Testis (tissue), 3 donors: ENCODE measurements around the gene FMNL2. TPM values are rescaled to one million over a fixed set of nuclear protein-coding genes. Genes with fewer than 3 reads are reported as not detected.

Experiments
- DNase-seq: peaks from one replicate; pipeline ENCODE4 v3.0.0-alpha.2; 2019
- H3K27ac ChIP-seq, 2 donors: fragments of 200-600 bp; sonication (generic); one replicate each; pipeline ENCODE4 v1.5.1; 2019
- H3K27me3 ChIP-seq: fragments of 200-600 bp; sonication (generic); one replicate; pipeline ENCODE4 v1.5.1; 2019
- H3K36me3 ChIP-seq: fragments of 200-600 bp; sonication (generic); one replicate; pipeline ENCODE4 v1.5.1; 2017; ENCODE audit warnings: low read depth; ENCODE audit errors: missing control alignments
- H3K4me1 ChIP-seq: fragments of 200-600 bp; sonication (generic); one replicate; pipeline ENCODE4 v1.5.1; 2019
- H3K4me3 ChIP-seq, 2 donors: fragments of 200-600 bp; sonication (generic); one replicate each; pipeline ENCODE4 v1.5.1; 2017 to 2019
- H3K9me3 ChIP-seq: fragments of 200-600 bp; sonication (generic); one replicate; pipeline ENCODE4 v1.5.1; 2017
- POLR2A ChIP-seq: fragments of 450-650 bp; IDR thresholded peaks from one replicate; pipeline ENCODE4 v1.6.1; 2017; ENCODE audit warnings: antibody characterized with exemption, mild to moderate bottlenecking, moderate library complexity
- WGBS, 2 donors: methylation state at CpG; one replicate each; pipeline ENCODE4 v1.1.5; 2018; 5-methylcytosine and 5-hydroxymethylcytosine counted together
- intact Hi-C: fragments of 100-400 bp; cut with DNase I; formaldehyde crosslinking; loops from one replicate; pipeline ENCODE4 v1.15.1; 2023; ENCODE audit warnings: low total_unique reads
- polyA plus RNA-seq: library from polyadenylated mRNA; stranded (reverse); fragments of 350-450 nt; fragmentation: Illumina TruSeq; extraction: RNeasy Lipid Tissue Mini Kit (QIAGEN cat#74804); gene quantifications from one replicate; pipeline ENCODE4 v1.2.3, GENCODE V29; 2014; ENCODE audit warnings: low read depth, low replicate concordance; ENCODE audit not compliant: insufficient read depth
- total RNA-seq, 2 donors: library from RNA; depleted of rRNA; stranded (reverse); fragments of >200 nt; gene quantifications; one replicate each; pipeline ENCODE4 v1.2.3, GENCODE V29; 2016
- TF ChIP-seq, protein P1 (sequence below), 3 experiments: fragments of 450-650 bp in 2 of 3; fragments of 200-600 bp in 1 of 3; sonication (generic) in 1 of 3; IDR thresholded peaks; one replicate each; pipeline ENCODE4 v1.5.1; 2016 to 2019; ENCODE audit warnings: antibody characterized with exemption in 3 of 3, mild to moderate bottlenecking in 2 of 3, moderate library complexity in 1 of 3

The FMNL2 gene
- total and polyA plus RNA-seq, 3 donors from 2014 or later: 15.4 to 19.8 (median 16.8) TPM

DNA sequence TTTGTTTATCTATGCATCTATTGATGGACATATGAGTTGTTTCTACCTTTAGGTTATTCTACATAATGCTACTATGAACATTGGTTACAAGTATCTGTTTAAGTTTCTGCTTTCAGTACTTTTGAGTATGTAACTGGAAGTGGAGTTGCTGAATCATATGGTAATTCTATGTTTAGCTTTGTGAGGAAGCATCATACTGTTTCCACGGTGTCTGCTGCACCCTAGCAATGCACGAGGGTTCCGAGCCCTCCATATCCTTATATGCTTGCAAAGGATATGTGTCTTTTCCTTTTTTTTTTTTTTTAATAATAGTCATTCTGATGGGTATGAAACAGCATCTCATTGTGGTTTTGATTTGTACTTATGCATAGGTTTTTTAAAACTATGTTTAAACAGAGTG lies 83.7 kb downstream of the FMNL2 start:
- Histone ChIP-seq H3K9me3 (no peaks in the 10 kb centered on the region), H3K4me1 (peaks cover 17% of the 10 kb centered on the region), H3K36me3 (no peaks in the 10 kb centered on the region), H3K4me3 (no peak overlapping the region), H3K27ac (no peak overlapping the region), H3K27me3 (no peaks in the 10 kb centered on the region)
- intact Hi-C loops: no loop called here
- DNase-seq: no peak
- WGBS, 2 donors: 55 to 88% methylated on average over 3 of the region's 3 CpGs
- TF ChIP-seq, protein P1, sequence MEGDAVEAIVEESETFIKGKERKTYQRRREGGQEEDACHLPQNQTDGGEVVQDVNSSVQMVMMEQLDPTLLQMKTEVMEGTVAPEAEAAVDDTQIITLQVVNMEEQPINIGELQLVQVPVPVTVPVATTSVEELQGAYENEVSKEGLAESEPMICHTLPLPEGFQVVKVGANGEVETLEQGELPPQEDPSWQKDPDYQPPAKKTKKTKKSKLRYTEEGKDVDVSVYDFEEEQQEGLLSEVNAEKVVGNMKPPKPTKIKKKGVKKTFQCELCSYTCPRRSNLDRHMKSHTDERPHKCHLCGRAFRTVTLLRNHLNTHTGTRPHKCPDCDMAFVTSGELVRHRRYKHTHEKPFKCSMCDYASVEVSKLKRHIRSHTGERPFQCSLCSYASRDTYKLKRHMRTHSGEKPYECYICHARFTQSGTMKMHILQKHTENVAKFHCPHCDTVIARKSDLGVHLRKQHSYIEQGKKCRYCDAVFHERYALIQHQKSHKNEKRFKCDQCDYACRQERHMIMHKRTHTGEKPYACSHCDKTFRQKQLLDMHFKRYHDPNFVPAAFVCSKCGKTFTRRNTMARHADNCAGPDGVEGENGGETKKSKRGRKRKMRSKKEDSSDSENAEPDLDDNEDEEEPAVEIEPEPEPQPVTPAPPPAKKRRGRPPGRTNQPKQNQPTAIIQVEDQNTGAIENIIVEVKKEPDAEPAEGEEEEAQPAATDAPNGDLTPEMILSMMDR (IDR thresholded peaks at IDR 0.05): no peak
- TF ChIP-seq POLR2A: no peak

DNA sequence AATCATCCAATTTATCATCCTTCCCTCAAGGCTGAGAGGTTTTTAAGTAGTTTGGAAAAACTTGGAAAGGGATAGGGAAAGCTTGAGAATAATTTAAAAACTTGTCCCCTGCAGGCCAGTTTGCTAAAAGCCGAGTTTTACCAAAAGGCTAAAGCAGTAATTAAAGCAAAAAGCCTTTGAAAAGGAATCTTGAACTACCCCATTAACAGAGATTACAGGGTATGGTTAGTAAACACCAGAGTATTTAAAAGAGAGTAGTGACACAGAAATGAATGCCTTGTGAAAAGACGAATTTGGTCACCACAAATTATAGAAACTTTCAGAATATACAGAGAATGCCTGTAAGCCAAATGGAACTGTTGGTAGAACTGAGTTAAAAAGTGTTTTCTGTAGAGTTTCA lies 85.0 kb downstream of the FMNL2 start:
- H3K27ac ChIP-seq: no peak overlapping the region
- 59% methylated on average over 2 of the region's 2 CpGs for WGBS, 2 donors
- H3K4me1 ChIP-seq: peaks cover 10% of the 10 kb centered on the region
- intact Hi-C loops: no loop called here
- no peaks in the 10 kb centered on the region for H3K9me3 ChIP-seq
- DNase-seq: no peak
- TF ChIP-seq, protein P1 (IDR thresholded peaks at IDR 0.05): no peak
- TF ChIP-seq POLR2A: no peak
- no peaks in the 10 kb centered on the region for H3K36me3 ChIP-seq
- no peaks in the 10 kb centered on the region for H3K27me3 ChIP-seq
- no peak overlapping the region for H3K4me3 ChIP-seq

DNA sequence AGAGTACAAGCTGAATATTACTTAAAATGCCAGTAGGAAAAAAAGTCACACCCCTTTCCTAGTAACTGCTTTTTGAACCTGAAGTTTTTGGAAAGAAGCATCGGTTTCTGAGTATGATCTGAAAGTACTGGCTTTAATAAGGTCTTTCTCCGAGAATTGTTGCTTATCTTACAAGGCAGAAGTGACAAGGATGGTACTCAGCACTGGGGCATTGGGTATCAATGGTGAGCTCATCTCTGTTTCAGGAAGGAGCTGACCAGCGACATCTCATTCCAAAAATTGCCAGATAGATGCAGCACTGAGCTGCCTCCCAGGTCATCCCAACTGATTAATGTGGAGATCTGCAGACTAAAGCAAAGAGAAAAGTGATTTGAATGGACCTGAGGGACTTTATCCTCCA lies 85.4 kb downstream of the FMNL2 start:
- intact Hi-C loops: no loop called here
- WGBS, 2 donors: 42 to 56% methylated on average over 3 of the region's 3 CpGs
- no peak overlapping the region for H3K27ac ChIP-seq

DNA sequence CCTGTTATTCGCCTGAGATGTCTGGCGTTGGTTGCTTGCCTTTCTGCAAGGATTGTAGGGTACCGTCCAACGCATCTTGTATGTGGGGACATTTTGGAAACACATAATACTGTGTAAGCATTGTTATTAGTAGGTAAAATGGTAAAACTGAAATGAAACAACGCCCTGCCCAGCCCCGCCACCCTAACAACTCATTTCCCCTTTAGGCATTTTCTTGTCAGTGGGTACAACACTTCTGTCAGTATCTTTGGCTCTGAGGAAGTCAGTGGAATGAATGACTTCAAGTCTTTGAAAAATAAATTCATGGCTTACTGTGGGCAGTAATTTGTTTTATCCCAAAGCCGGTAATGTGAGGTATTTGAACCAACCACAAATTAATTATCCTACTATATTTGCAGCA lies 86.0 kb downstream of the FMNL2 start:
- no peaks in the 10 kb centered on the region for H3K9me3 ChIP-seq
- no peak for TF ChIP-seq POLR2A
- TF ChIP-seq, protein P1 (IDR thresholded peaks at IDR 0.05): no peak
- intact Hi-C loops: no loop called here
- DNase-seq: no peak
- peak overlapping the region in 1 of 2 donors; percentile 24 for H3K27ac ChIP-seq
- peaks cover 2% of the 10 kb centered on the region for H3K4me1 ChIP-seq
- WGBS, 2 donors: 89 to 93% methylated on average over 7 of the region's 7 CpGs
- H3K36me3 ChIP-seq: no peaks in the 10 kb centered on the region
- no peaks in the 10 kb centered on the region for H3K27me3 ChIP-seq
- no peak overlapping the region for H3K4me3 ChIP-seq

More for the DNA sequence above, 85.4 kb downstream of the FMNL2 start:
- peaks cover 5% of the 10 kb centered on the region for H3K4me1 ChIP-seq
- H3K27me3 ChIP-seq: no peaks in the 10 kb centered on the region
- H3K9me3 ChIP-seq: no peaks in the 10 kb centered on the region
- H3K4me3 ChIP-seq: no peak overlapping the region
- H3K36me3 ChIP-seq: no peaks in the 10 kb centered on the region
- TF ChIP-seq POLR2A: no peak
- TF ChIP-seq, protein P1 (IDR thresholded peaks at IDR 0.05): no peak
- DNase-seq: no peak
